ENCODE measurements around the gene CRELD2. TPM values are rescaled to one million over a fixed set of nuclear protein-coding genes. Genes with fewer than 3 reads are reported as not detected.

The CRELD2 gene
- total and polyA plus RNA-seq, 2 of the 13 experiments (the other 11 are each of a cell fraction or from before 2014, with no cell fraction given): 17.2 to 44.7 TPM

- TF ChIP-seq KIAA2018 (CRISPR knock-in tag; IDR thresholded peaks at IDR 0.05; ENCODE audit: borderline replicate concordance) (no peak), PRMT3 (CRISPR knock-in tag; IDR thresholded peaks at IDR 0.05; ENCODE audit: borderline replicate concordance, low read depth) (no peak), TRAFD1 (CRISPR knock-in tag; IDR thresholded peaks at IDR 0.05; ENCODE audit: borderline replicate concordance) (no peak), NFKB2 (CRISPR knock-in tag; IDR thresholded peaks at IDR 0.05; ENCODE audit: borderline replicate concordance) (0 out of 2 replicates have a peak, but pooled peaks have one; percentile 57), PAWR (CRISPR knock-in tag; IDR thresholded peaks at IDR 0.05; ENCODE audit: borderline replicate concordance) (no peak), SOX13 (IDR thresholded peaks at IDR 0.05) (peak; percentile 87), SOX13 (CRISPR knock-in tag; conservative IDR thresholded peaks at IDR 0.05 in 1 of 2, IDR thresholded peaks at IDR 0.05 in 1 of 2) (peak in 1 of 2 experiments; percentile 95; a peak in 2 of 4 replicates), ZNF251 (CRISPR knock-in tag; IDR thresholded peaks at IDR 0.05) (no peak), ZNF777 (CRISPR knock-in tag; IDR thresholded peaks at IDR 0.05) (peak; percentile 26; the same call in 1 of the 2 replicates), MATR3 (CRISPR knock-in tag; IDR thresholded peaks at IDR 0.05) (no peak), ZNF607 (CRISPR knock-in tag; IDR thresholded peaks at IDR 0.05; ENCODE audit: borderline replicate concordance) (no peak), ZNF350 (CRISPR knock-in tag; IDR thresholded peaks at IDR 0.05; ENCODE audit: borderline replicate concordance, low read depth) (peak; percentile 9; the same call in 1 of the 2 replicates), ZFY (CRISPR knock-in tag; IDR thresholded peaks at IDR 0.05) (peak; percentile 45; the same call in 1 of the 2 replicates), PRDM10 (CRISPR knock-in tag; IDR thresholded peaks at IDR 0.05; ENCODE audit: low read depth) (no peak)
Measured at GRCh38 chr22:49946612-49947295, 28.3 kb downstream of the CRELD2 start (continued).

Data from HepG2 (cell line).